DOHH2 (cell line): ENCODE measurements around the gene HTRA1.

Experiments used
- H3F3A ChIP-seq: fragments of 200-600 bp; sonication (generic), shearing (Covaris generic); 2 replicates; pipeline ENCODE4 v1.6.0; 2016; ENCODE audit warnings: antibody characterized with exemption, mild to moderate bottlenecking; ENCODE audit not compliant: control insufficient read depth, insufficient read depth
- H3K27ac ChIP-seq: fragments of 200-600 bp; sonication (generic); 2 replicates; pipeline ENCODE4 v1.5.1; 2014; ENCODE audit warnings: low read depth, mild to moderate bottlenecking, low read length, moderate library complexity
- H3K27me3 ChIP-seq: fragments of 200-600 bp; sonication (generic); 2 replicates; pipeline ENCODE4 v1.6.1; 2014; ENCODE audit warnings: mild to moderate bottlenecking, low read length, mixed read lengths; ENCODE audit not compliant: control insufficient read depth
- H3K36me3 ChIP-seq: fragments of 200-600 bp; sonication (generic); 2 replicates; pipeline ENCODE4 v1.6.1; 2014; ENCODE audit warnings: mild to moderate bottlenecking, low read length, moderate library complexity, mixed read lengths; ENCODE audit not compliant: control insufficient read depth
- H3K4me1 ChIP-seq: fragments of 200-600 bp; sonication (generic); 2 replicates; pipeline ENCODE4 v1.6.1; 2014; ENCODE audit warnings: mild to moderate bottlenecking, low read length, mixed read lengths; ENCODE audit not compliant: control insufficient read depth
- H3K4me2 ChIP-seq: fragments of 200-600 bp; sonication (generic); 2 replicates; pipeline ENCODE4 v1.6.0; 2014; ENCODE audit warnings: mild to moderate bottlenecking, low read length, moderate library complexity
- H3K4me3 ChIP-seq: fragments of 200-600 bp; sonication (generic); 2 replicates; pipeline ENCODE4 v1.5.1; 2014; ENCODE audit warnings: mild to moderate bottlenecking, low read length, mixed read lengths
- H3K79me2 ChIP-seq: fragments of 200-600 bp; sonication (generic); 2 replicates; pipeline ENCODE4 v1.6.1; 2014; ENCODE audit warnings: mild to moderate bottlenecking, low read length, mixed read lengths; ENCODE audit not compliant: control insufficient read depth
- H3K9me2 ChIP-seq: fragments of 200-600 bp; sonication (generic); replicated peaks from 2 replicates; pipeline ENCODE4 v1.6.1; 2014; ENCODE audit warnings: mild to moderate bottlenecking, low read length, mixed read lengths; ENCODE audit not compliant: control insufficient read depth
- H3K9me3 ChIP-seq: fragments of 200-600 bp; sonication (generic); 2 replicates; pipeline ENCODE4 v1.6.1; 2014; ENCODE audit warnings: antibody characterized with exemption, low read length, mixed read lengths; ENCODE audit not compliant: control insufficient read depth, insufficient read depth
- H4K20me1 ChIP-seq: fragments of 200-600 bp; sonication (generic); 2 replicates; pipeline ENCODE4 v1.6.0; 2014; ENCODE audit warnings: low read depth, mild to moderate bottlenecking, antibody characterized with exemption, low read length, moderate library complexity; ENCODE audit not compliant: control insufficient read depth, insufficient read depth
- EZH2phosphoT487 ChIP-seq: fragments of 200-600 bp; sonication (generic); IDR thresholded peaks from 2 replicates; pipeline ENCODE4 v1.6.1; 2017; ENCODE audit warnings: borderline replicate concordance, mild to moderate bottlenecking, antibody characterized with exemption, low read length, moderate library complexity, mixed read lengths
- TF ChIP-seq, protein P1 (sequence below): fragments of 200-600 bp; sonication (generic); IDR thresholded peaks from one replicate; pipeline ENCODE4 v1.5.1; 2014; ENCODE audit warnings: antibody characterized with exemption, mild to moderate bottlenecking, low read depth, low read length; ENCODE audit not compliant: poor library complexity, severe bottlenecking

The HTRA1 gene

DNA sequence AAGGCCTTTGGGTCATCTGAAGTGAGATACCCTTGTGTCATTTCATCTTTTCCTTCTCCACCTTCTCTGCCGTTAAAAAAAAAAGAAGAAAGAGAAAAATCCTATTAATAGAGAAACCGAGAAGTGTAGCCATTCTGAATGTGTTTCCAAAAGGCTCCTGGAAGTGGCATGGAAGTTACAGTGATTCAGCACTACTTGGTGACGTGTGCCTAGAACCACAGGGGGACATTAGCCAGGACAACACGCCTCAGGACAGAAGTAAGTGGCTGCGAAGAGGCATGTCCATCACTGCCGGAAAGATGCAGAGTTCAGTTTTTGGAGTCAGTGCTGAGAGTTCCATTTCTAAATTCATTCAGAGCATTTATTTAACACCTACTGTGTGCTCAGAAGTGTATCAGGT is 6.3 kb downstream of the HTRA1 start:
- TF ChIP-seq, protein P1, sequence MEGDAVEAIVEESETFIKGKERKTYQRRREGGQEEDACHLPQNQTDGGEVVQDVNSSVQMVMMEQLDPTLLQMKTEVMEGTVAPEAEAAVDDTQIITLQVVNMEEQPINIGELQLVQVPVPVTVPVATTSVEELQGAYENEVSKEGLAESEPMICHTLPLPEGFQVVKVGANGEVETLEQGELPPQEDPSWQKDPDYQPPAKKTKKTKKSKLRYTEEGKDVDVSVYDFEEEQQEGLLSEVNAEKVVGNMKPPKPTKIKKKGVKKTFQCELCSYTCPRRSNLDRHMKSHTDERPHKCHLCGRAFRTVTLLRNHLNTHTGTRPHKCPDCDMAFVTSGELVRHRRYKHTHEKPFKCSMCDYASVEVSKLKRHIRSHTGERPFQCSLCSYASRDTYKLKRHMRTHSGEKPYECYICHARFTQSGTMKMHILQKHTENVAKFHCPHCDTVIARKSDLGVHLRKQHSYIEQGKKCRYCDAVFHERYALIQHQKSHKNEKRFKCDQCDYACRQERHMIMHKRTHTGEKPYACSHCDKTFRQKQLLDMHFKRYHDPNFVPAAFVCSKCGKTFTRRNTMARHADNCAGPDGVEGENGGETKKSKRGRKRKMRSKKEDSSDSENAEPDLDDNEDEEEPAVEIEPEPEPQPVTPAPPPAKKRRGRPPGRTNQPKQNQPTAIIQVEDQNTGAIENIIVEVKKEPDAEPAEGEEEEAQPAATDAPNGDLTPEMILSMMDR: no peak
- no peak for TF ChIP-seq EZH2phosphoT487
- H3K27me3 ChIP-seq: no peaks in the 10 kb centered on the region; the same call in 1 of the 2 replicates
- no peaks in the 10 kb centered on the region for H3K79me2 ChIP-seq

GRCh38 chr10:122468307-122468925 is 7.1 kb downstream of the HTRA1 start:
- Histone ChIP-seq H3K9me2 (no peaks in the 10 kb centered on the region), H3K4me3 (no peak overlapping the region), H3F3A (no peaks in the 10 kb centered on the region), H3K4me2 (no peak overlapping the region), H4K20me1 (no peaks in the 10 kb centered on the region; the same call in 1 of the 2 replicates), H3K27ac (no peak overlapping the region), H3K9me3 (no peaks in the 10 kb centered on the region), H3K4me1 (no peaks in the 10 kb centered on the region), H3K36me3 (no peaks in the 10 kb centered on the region), H3K27me3 (no peaks in the 10 kb centered on the region; the same call in 1 of the 2 replicates), H3K79me2 (no peaks in the 10 kb centered on the region)
- TF ChIP-seq EZH2phosphoT487: no peak
- TF ChIP-seq, protein P1: no peak

More for the DNA sequence above, 6.3 kb downstream of the HTRA1 start:
- no peaks in the 10 kb centered on the region; the same call in 1 of the 2 replicates for H4K20me1 ChIP-seq
- H3K27ac ChIP-seq: no peak overlapping the region
- no peaks in the 10 kb centered on the region for H3F3A ChIP-seq
- no peak overlapping the region for H3K4me3 ChIP-seq
- no peak overlapping the region for H3K4me2 ChIP-seq
- H3K36me3 ChIP-seq: no peaks in the 10 kb centered on the region
- H3K9me3 ChIP-seq: no peaks in the 10 kb centered on the region
- H3K9me2 ChIP-seq: no peaks in the 10 kb centered on the region
- H3K4me1 ChIP-seq: no peaks in the 10 kb centered on the region

DNA sequence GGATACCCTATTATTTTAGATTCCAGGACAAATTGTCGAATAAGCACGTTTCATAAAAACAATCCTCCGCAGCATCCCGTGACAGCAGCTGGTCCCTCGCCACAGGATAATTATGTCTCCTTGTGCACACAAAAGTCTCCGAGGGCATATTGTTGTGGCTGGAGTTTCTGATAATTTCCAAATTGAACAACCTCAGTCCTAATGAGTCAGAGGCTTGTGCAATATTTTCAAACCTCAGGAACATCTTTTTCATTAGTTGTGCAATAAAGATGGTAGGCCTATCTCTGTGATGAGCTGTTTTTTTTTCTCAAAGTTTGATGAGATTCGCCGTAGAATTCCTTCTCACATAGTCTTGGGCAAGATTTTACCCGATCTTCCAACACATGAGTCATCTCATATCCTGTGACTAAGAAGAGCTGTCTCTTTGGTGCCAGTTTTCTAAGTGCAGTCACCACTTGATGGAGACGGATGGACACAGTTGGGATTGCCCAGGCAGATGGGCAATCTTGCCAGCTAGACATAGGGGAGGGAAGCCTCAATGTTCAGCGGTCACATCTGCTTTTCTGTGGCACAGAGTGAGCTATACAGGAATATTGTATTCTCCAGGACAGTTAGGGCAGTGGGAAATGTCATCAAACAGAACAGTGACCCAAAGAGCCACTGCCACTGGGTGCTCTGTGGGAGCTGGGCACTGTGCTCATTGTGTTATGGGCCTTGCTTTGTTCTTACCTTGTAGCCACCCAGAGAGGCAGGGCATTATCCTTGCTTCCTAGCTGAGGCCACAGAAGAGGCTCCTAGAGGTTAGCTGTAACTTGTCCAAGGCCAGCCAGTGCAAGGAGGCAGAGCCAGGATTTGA is 7.8 kb downstream of the HTRA1 start:
- Histone ChIP-seq H3K4me1 (no peaks in the 10 kb centered on the region), H3K4me3 (no peak overlapping the region), H3K36me3 (no peaks in the 10 kb centered on the region), H3K9me3 (no peaks in the 10 kb centered on the region), H3K4me2 (no peak overlapping the region), H3F3A (no peaks in the 10 kb centered on the region), H3K27me3 (peaks cover 5% of the 10 kb centered on the region), H3K9me2 (no peaks in the 10 kb centered on the region), H3K79me2 (no peaks in the 10 kb centered on the region), H3K27ac (no peak overlapping the region), H4K20me1 (no peaks in the 10 kb centered on the region; the same call in 1 of the 2 replicates)
- no peak for TF ChIP-seq EZH2phosphoT487
- TF ChIP-seq, protein P1: no peak
